Endodermal cell (in vitro differentiated cells): ENCODE data around the gene AUTS2. TPM values are rescaled to one million over a fixed set of nuclear protein-coding genes. Genes with fewer than 3 reads are reported as not detected.

ENCODE experiments used
- DNase-seq: peaks from one replicate; pipeline ENCODE4 v3.0.0-alpha.2; 2017
- H3K27ac ChIP-seq: 2 replicates; pipeline ENCODE4 v1.5.1; 2013; ENCODE audit warnings: mild to moderate bottlenecking, low read depth, low read length, moderate library complexity
- H3K27me3 ChIP-seq: 2 replicates; pipeline ENCODE4 v1.6.1; 2013; ENCODE audit warnings: mild to moderate bottlenecking, low read length, moderate library complexity; ENCODE audit not compliant: insufficient read depth, control insufficient read depth, poor library complexity, severe bottlenecking
- H3K36me3 ChIP-seq: 2 replicates; pipeline ENCODE4 v1.7.0; 2013; ENCODE audit warnings: mild to moderate bottlenecking, low read length, moderate library complexity; ENCODE audit not compliant: control insufficient read depth, insufficient read depth
- H3K4me1 ChIP-seq: one replicate; pipeline ENCODE4 v1.7.0; 2013; ENCODE audit warnings: low read length; ENCODE audit not compliant: control insufficient read depth, insufficient read depth
- H3K4me3 ChIP-seq: 2 replicates; pipeline ENCODE4 v1.5.1; 2013; ENCODE audit warnings: mild to moderate bottlenecking, low read length, moderate library complexity
- H3K9ac ChIP-seq: 2 replicates; pipeline ENCODE4 v1.6.1; 2013; ENCODE audit warnings: mild to moderate bottlenecking, low read length, moderate library complexity; ENCODE audit not compliant: poor library complexity, severe bottlenecking; ENCODE audit errors: extremely low read depth
- H3K9me3 ChIP-seq: 2 replicates; pipeline ENCODE4 v1.6.1; 2013; ENCODE audit warnings: mild to moderate bottlenecking, low read length, moderate library complexity; ENCODE audit not compliant: control insufficient read depth
- H3K27ac Mint-ChIP-seq: 2 replicates; pipeline ENCODE4 v1.8.0; 2020; ENCODE audit warnings: mixed read lengths
- H3K27me3 Mint-ChIP-seq: 2 replicates; pipeline ENCODE4 v1.8.0; 2021; ENCODE audit warnings: mild to moderate bottlenecking, mixed read lengths; ENCODE audit not compliant: insufficient read depth
- H3K36me3 Mint-ChIP-seq: 2 replicates; pipeline ENCODE4 v1.8.0; 2020; ENCODE audit warnings: low read depth, mixed read lengths
- H3K4me1 Mint-ChIP-seq: 2 replicates; pipeline ENCODE4 v1.8.0; 2020; ENCODE audit warnings: mixed read lengths
- H3K4me3 Mint-ChIP-seq: 2 replicates; pipeline ENCODE4 v1.8.0; 2020; ENCODE audit warnings: mild to moderate bottlenecking, moderate library complexity, mixed read lengths
- H3K9me3 Mint-ChIP-seq: 2 replicates; pipeline ENCODE4 v1.8.0; 2020; ENCODE audit warnings: mild to moderate bottlenecking, mixed read lengths
- WGBS, 2 experiments: methylation state at CpG; one replicate each; pipeline versions ENCODE4 v1.1.5 to v1.1.7; 2013; ENCODE audit warnings: missing lambda C conversion rate in 2 of 2, mixed read lengths in 1 of 2; ENCODE audit not compliant: insufficient coverage in 1 of 2, insufficient read length in 1 of 2; 5-methylcytosine and 5-hydroxymethylcytosine counted together
- total RNA-seq, 2 donors: library from RNA; stranded (reverse); fragmentation: NEBNext Ultra II Directional in 1 of 2; extraction: Animal tissue kit (Norgen Biotek cat#: 25700) in 1 of 2; gene quantifications; 2 replicates in 1 of 2; 3 replicates in 1 of 2; pipeline ENCODE4 v1.2.1, GENCODE V29; 2021
- TF ChIP-seq, protein P1 (sequence below): fragments of 200-600 bp; sonication (generic); conservative IDR thresholded peaks from 2 replicates; pipeline ENCODE4 v1.5.0; 2021; ENCODE audit warnings: antibody characterized with exemption, mild to moderate bottlenecking

AUTS2 gene
- total RNA-seq, 2 donors from 2014 or later, result 76.8 to 106 TPM

DNA sequence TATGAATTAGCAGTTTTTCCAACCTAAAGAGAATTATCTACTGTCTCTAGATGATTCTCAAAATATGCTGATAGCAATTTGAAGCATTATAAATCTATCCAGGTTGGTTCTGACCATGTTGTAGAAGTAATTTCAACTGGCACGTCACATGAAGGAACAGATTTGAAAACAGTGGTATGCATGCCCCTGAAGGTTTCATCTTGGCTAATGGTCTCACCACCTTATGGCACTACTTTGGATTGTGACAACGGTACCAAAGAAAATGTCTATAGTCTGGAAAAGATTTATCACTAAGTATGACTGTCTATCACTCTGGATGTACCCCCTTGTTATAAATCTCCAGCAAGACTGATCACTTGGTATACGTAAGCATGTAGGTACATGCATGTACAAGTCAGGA, 810.6 kb downstream of the AUTS2 start:
- peaks cover 13% of the 10 kb centered on the region for H3K4me1 Mint-ChIP-seq
- no peaks in the 10 kb centered on the region for H3K4me1 ChIP-seq
- H3K9me3 Mint-ChIP-seq, result no peaks in the 10 kb centered on the region
- no peaks in the 10 kb centered on the region for H3K9me3 ChIP-seq
- peaks cover 2% of the 10 kb centered on the region for H3K36me3 Mint-ChIP-seq
- H3K27ac Mint-ChIP-seq, result no peak overlapping the region
- H3K27me3 Mint-ChIP-seq, result peaks cover 2% of the 10 kb centered on the region
- TF ChIP-seq, protein P1, sequence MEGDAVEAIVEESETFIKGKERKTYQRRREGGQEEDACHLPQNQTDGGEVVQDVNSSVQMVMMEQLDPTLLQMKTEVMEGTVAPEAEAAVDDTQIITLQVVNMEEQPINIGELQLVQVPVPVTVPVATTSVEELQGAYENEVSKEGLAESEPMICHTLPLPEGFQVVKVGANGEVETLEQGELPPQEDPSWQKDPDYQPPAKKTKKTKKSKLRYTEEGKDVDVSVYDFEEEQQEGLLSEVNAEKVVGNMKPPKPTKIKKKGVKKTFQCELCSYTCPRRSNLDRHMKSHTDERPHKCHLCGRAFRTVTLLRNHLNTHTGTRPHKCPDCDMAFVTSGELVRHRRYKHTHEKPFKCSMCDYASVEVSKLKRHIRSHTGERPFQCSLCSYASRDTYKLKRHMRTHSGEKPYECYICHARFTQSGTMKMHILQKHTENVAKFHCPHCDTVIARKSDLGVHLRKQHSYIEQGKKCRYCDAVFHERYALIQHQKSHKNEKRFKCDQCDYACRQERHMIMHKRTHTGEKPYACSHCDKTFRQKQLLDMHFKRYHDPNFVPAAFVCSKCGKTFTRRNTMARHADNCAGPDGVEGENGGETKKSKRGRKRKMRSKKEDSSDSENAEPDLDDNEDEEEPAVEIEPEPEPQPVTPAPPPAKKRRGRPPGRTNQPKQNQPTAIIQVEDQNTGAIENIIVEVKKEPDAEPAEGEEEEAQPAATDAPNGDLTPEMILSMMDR, result no peak
- H3K4me3 ChIP-seq, result no peak overlapping the region
- DNase-seq, result no peak
- no peaks in the 10 kb centered on the region for H3K36me3 ChIP-seq
- no peaks in the 10 kb centered on the region for H3K27me3 ChIP-seq
- no peak overlapping the region for H3K9ac ChIP-seq
- no peak overlapping the region for H3K27ac ChIP-seq
- 95 to 100% methylated on average over 2 to 3 of the region's 3 CpGs for WGBS, 2 experiments
- H3K4me3 Mint-ChIP-seq, result no peak overlapping the region

DNA sequence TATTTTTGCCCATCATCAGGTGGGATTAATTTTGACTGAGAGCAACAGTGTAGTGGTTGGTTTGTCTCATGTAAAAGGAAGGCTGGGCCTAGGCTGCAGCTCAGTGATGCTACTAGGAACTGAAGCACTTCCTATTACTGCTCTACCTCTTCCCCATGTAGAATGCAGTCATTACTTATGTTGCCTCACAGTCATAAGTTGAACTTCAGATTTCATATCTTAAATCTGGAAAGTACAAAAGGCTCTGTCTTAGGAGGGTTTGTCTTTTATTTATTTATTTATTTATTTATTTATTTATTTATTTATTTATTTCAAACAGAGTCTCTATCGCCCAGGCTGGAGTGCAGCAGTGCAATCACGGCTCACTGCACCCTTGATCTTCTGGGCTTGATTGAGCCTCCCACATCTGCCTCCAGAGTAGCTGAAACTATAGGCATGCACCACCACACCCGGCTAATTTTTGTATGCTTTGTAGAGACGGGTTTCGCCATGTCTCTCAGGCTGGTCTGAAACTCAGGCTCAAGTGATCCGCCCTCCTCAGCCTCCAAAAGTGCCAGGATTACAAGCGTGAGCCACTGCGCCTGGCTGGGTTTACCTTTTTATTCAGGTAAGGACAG, 812.0 kb downstream of the AUTS2 start:
- TF ChIP-seq, protein P1, result no peak
- Histone ChIP-seq H3K4me3 (no peak overlapping the region), H3K27ac (no peak overlapping the region), H3K9me3 (no peaks in the 10 kb centered on the region), H3K27me3 (no peaks in the 10 kb centered on the region), H3K4me1 (no peaks in the 10 kb centered on the region), H3K9ac (no peak overlapping the region), H3K36me3 (no peaks in the 10 kb centered on the region)
- 80 to 93% methylated on average over 5 to 8 of the region's 8 CpGs for WGBS, 2 experiments
- DNase-seq, result no peak
- H3K9me3 Mint-ChIP-seq, result no peaks in the 10 kb centered on the region
- no peak overlapping the region for H3K4me3 Mint-ChIP-seq
- H3K36me3 Mint-ChIP-seq, result peaks cover 6% of the 10 kb centered on the region
- H3K4me1 Mint-ChIP-seq, result peaks cover 13% of the 10 kb centered on the region
- no peak overlapping the region for H3K27ac Mint-ChIP-seq
- H3K27me3 Mint-ChIP-seq, result peaks cover 10% of the 10 kb centered on the region

DNA sequence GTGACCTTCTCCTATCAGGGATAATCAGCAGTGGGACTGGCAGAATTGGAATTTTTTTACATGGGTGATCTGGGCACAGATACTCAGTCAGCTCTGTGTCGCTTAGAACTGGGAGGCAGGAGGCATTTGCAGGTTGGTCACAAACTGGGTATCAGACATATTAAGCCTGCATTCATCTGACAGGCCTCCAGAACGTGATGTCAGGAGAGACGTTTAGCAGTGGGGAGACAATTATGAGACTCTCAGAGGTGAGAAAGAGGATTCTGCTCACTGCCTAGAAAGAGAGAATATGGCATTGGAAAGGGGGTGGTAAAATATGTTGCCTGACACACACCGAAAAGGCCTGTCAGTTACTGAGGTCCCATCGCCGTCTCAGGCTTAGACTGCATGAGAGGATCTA, 816.1 kb downstream of the AUTS2 start:
- H3K27ac ChIP-seq, result no peak overlapping the region
- TF ChIP-seq, protein P1, result no peak
- no peaks in the 10 kb centered on the region for H3K36me3 ChIP-seq
- peaks cover 19% of the 10 kb centered on the region for H3K4me1 Mint-ChIP-seq
- 93 to 97% methylated on average over 6 of the region's 6 CpGs for WGBS, 2 experiments
- H3K9me3 ChIP-seq, result no peaks in the 10 kb centered on the region
- no peak overlapping the region for H3K27ac Mint-ChIP-seq
- peaks cover 10% of the 10 kb centered on the region for H3K4me1 ChIP-seq
- H3K4me3 Mint-ChIP-seq, result no peak overlapping the region
- H3K27me3 ChIP-seq, result no peaks in the 10 kb centered on the region
- H3K9me3 Mint-ChIP-seq, result no peaks in the 10 kb centered on the region
- no peak overlapping the region for H3K4me3 ChIP-seq
- H3K9ac ChIP-seq, result no peak overlapping the region
- no peak for DNase-seq
- peaks cover 13% of the 10 kb centered on the region for H3K27me3 Mint-ChIP-seq
- H3K36me3 Mint-ChIP-seq, result peaks cover 9% of the 10 kb centered on the region
